Cerebellar cortex (tissue), 1 donor: ENCODE results near the gene CMPK2.

Experiments used
- DNase-seq: peaks from one replicate; pipeline ENCODE4 v3.0.0-alpha.2; 2015; ENCODE audit warnings: low spot score

The CMPK2 gene

DNA sequence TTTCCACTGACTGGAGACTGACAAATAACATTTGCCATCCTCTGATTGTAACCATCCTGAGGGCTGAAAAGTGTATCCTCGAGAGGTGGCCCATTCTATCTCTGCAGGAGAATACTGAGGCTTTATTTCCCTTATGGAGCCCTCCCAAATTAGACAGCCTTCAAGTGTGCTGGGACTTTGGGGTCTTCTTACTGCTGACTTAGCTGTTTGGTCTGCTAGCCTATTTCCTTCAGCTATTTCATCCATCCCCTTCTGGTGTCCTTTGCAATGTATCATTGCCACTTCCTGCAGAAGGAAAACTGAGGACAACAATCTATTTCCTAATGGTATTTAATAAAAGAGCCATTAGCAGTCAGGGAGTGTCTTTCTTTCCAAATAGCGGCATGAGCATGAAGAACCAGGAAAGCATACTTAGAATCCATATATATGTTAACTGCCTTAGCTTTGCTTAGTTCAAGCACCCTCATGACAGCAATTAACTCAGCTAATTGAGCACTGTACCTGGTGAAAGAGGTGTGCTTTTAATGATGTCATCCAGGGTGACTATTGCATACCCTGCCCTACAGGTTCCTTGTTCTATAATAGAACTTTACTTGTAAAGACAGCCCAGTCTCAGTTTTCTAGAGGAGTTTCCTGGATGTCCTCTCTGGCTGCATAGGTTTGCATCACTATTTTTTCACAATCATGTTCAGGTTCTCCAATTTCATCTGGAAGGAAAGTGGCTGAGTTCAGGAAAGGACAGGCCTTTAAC, 24.0 kb downstream of the CMPK2 start:
- no peak for DNase-seq

DNA sequence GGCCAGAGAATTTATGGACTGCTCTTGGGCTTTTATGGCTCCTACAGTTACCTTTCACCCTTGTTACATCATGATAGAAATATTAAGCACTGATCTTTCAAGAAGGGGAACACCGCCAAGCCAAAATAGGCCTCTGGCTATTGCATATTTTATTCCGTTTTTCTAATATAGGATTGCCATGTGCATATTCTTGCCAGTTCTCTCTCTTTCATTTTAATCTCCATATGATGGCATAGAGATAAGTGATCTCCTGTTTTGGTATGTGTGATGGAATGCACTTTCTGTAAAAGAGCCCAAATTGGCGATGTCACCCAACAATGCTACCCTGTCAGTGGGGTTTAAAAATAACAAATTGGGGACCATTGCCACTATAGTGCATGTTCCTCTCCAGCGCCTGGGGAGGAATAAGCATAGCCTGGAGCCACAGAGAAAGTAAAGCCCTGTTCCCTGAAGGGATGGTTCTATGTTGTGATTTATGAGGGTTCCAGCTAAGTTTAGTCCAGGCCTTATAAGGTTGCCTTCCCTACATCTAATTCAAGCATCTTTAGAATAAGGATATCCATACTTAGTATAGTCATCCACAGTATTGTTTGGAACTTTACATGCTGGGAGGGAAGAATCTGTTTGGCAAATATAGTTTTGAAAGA, 26.9 kb downstream of the CMPK2 start:
- no peak for DNase-seq

DNA sequence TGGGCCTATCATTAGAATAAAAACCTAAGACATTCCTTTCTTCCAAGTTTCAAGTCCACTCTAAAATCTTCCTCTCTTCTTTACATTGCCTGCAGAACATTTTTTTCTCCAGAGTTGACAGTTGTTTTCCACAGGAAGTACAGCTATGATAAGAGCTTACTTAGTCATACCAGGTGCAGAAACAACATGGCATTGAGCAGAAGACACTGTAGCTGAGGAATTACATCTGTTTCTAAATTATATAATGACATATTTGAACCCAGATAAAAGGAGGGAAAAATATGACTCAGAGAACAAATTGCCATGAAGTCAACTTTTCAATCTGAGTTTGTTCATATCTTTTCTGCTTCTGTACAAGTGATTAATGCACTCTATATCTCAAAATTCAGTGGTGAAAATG, 30.2 kb downstream of the CMPK2 start:
- DNase-seq = no peak

DNA sequence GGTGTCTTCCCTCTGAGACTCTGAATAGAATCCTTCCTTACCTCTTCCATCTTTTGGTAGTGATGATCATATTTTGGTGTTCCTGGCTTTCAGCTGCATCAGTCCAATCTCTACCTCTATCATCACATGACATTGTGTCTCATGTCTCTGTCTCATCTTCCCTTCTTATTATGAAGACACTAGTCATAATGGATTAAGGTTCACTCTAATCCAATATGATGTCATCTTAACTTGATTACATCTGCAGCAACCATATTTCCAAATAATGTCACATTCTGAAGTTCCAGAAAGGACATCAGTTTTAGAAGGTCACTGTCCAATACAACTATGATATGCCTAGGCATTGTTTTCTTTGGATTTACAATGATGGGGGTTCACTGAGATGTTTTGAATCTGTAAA, 31.5 kb downstream of the CMPK2 start:
- no peak for DNase-seq

DNA sequence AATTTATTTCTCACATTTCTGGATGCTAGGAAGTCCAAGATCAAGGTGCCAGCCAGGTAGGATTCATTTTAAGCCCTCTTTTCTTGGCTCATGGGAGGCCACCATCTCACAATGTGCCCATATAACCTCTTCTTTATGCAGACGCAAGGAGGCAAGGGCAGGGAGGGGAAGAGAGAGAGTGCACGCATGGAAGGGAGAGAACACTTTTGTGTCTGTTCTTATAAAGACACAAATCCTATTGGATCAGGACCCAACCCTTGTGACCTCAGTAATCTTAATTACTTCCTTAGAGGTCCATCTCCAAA, 32.5 kb downstream of the CMPK2 start:
- no peak for DNase-seq

DNA sequence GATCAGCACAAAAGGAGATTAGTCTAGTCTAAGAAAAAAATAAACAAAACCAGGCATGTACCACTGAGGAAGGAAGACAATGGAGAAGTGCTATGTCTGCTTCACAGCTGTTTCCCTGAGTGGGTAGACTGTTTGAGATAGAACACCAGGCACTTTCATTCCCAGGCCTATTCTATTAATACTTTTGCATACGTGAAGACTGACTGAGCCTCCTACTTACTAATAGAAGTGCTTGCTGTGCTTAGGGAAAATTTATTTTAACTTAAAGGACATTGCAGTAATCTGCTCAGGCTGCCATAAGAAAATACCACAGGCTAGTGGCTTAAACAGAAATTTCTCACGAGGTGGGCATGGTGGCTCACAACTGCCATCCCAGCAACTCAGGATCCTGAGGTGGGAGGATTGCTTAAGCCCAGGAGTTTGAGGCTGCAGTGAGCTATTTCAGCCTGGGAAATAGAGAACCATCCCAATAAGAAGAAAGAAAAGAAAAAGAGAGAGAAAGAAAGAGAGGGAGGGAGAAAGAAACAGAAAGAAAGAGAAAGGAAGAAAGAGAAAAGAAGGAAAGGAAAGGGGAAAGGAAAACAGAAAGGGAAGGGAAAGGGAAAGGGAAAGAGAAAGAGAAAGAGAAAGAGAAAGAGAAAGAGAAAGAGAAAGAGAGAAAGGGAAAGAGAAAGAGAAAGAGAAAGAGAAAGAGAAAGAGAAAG, 33.0 kb downstream of the CMPK2 start:
- no peak for DNase-seq

DNA sequence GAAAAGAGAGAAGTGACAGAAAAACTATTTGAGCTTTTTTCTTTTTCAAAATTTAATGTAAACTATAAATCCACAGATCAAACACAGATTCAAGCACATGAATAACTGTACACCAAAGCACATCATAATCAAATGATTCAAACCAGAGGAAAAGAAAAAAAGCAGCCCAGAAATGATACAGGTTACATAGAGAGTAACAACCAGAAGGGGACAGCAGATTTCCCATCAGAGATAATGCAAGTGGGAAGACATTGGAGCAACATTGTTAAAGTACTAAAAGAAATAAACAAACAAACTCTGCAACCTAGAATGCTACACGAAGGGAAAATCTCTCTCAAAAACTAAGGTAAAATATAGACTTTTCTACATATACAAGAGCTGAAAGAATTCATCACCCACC, 34.5 kb downstream of the CMPK2 start:
- no peak for DNase-seq

DNA sequence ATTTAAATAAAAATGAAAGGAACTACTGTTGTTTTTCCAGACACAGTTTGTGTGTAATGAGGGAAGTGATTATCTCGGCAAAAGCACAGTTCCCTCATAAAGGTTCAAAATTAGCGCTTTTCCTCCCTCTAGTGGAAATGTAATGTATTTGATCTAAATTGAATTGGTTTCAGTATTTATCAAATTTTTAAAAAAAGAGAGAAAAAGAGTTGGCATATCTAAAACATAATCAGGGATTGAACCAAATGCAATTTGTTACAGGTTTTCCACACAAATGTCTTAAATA, 37.5 kb downstream of the CMPK2 start:
- DNase-seq = peak; percentile 40

DNA sequence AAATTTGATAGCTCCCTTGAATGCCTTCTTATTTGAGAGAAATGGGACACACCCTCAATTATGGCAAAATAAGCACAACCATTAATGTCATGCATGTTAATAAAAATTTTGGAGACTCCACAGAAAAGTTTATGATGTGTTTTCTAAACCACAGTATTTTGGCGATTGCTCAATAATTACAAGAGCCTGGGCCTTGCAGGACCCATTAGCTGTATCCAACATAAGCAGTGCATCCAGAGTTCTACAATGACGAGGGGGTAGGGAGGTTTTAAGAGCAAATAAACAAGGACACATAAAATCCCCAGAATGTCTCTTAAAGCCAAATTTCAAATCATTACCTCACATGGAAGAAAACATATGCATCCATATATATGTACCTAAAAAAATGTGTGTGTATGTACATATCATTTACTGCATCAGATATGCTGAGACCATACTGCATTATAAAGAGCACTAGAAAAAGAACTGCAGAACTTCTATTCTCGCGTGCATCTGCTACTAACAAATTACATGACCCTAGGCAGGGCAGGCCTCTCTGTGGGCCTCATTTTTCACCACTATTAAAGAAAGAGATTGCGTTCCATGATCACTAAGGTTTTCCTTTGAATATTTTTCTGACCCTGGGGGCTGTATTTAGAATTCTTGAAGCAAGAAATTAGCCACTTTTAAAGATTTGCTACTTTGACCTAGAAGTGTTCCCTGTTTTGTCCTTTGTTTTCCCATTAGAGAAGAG, 38.0 kb downstream of the CMPK2 start:
- no peak for DNase-seq

DNA sequence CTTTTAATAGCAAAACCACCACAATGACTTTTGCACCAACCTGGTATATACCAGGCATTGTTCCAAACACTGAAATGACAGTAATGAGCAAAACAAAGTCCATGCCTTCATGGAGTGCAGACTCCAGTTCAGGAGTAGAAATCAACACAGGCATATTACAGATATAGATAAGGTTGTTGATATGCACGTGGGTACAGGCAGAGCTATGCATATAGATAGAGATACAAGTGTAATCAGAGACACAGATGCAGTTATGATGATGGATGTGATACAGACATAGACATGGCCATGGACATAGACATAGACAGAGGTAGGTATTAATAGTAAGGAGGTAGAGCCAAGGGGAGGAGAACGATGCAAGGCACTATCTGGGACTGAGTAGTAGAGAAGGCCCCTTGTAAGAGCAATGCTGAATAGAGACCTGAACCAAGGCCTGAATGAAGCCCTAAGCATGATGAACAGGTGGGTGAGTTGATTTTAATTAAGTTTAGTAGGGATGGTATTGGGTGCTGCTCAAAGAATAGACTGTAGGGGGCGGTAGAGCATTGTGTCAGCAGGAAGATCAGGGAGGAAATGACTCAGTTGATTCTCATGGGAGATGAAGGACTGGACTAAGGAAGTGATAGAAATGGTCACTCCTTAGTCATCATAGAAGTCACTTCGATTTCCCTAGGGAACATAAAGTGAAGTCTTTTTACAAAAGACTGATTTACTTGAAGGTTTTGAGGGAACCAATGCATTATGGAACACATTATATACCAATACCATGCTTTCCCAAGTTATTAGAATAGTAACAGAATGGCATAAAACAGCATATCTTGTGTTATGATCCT, 39.4 kb downstream of the CMPK2 start:
- DNase-seq = peak; percentile 24

DNA sequence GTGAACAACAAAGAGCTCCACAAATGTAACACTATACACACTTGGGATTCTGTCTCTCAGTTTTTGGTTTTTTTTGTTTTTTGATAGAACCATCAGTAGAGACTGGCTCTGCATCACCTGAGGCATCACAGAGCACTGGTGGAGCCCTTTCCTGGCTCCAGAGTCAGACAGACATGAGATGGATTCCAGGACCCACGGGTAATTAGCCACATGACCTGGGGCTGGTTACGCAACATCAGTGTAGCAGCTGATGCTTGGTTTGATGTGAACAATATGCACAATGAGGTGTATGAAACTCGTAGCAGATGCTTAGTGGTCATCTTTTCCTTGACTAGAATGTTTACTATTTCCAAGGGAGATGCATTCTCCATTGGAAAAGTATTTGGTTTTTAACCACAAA, 40.7 kb downstream of the CMPK2 start:
- no peak for DNase-seq

DNA sequence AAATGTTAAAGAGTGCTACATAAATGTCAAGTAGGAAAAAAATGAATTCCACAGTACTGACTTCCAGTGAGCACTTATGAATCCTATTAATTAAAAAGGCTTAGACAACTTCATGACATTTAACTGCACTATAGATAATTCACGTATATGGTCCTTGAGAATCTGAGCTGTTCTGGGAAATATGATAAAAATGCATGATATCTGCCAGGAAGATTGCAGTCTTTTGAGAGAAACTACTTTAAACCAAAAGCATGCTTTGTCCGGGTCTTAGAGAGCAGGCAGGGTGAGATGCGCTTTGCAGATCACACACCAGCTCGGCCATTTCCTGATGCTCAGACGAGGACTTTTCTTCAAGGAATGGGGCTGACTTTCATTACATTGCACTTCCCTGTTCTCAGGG, 42.6 kb downstream of the CMPK2 start:
- no peak for DNase-seq

DNA sequence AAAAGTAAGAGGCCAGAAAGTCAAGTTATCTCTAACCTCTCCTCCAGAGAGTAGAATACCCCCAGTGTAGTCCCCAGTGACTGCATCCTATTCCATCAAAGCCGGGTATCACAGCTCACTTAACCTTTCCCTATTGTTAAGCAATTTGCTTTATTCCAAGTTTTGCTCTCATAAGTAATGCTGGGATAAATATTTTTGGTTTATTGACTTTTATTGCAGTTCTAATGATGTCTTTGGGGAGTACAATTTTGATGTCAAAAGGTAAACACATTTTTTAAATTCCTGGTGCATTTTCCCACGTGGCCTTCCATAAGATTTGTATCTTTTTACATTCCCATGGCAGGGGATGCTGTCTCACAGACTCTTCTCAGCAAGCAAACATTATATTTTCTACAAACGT, 43.3 kb downstream of the CMPK2 start:
- DNase-seq = no peak

DNA sequence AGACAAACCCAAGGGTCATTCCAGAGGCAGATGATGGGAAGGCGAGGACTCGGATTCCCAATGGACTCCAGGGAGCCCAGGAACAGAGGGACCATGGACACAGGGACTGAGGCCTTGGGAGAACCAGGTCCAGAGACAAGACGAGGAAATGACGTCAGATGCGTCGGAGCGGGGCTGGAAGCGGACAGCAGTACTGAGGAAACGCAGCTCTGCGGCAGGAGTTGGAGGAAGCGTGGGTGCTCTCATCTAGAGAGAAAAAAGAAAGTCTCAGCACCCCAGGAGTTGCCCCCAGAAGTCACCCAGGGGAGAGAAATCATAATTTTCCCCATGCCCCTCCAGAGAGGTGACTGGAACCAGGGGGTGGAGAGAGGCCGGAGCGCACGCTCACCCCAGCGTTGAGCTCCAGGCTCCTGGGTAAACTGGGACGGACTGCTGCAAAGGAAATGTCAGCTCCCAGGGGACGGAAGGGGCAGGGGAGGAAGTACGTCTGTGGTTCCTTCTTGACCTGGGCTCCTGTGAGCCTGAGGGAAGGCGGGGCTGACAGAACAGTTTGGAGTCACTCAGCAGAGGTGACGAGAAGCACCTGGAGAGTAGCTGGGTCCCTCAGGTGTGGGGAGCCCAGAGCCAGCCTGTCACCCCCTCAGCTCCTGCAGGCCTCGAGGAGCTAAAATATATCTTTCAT, 44.7 kb downstream of the CMPK2 start:
- no peak for DNase-seq

DNA sequence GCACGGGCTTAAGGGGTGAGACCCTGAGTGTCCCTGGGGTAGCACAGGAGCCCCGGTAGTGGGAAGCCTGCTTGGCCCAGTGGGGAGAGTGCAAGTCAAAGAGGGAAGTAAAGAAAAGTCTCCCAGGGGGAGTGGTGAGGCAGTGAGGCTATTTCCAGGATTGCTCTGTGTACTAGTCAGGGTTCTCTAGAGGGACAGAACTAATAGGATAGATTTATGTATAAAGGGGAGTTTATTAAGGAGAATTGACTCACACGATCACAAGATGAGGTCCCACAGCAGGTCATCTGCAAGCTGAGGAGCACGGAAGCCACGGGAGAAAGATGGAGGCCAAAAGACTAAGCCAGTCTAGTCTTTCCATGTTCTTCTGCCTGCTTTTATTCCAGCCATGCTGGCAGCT, 45.5 kb downstream of the CMPK2 start:
- no peak for DNase-seq

DNA sequence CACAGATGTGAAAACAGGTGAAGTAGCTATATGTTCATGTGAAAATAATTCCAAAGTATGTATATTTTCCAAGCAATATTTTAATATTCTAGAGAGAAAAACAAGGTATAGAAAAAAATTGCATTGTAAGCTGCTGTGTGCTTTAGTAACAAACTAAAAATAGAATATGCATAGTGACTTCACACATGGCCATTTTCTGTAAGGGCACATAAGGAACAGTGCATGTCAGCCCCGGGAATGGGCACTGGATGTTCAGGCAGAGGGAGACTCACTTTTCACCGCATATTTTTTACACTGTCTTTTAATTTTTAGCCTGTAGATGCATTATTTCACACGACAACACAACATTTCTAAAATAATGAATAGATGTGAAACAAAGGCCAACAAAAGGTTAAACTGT, 46.0 kb downstream of the CMPK2 start:
- no peak for DNase-seq

DNA sequence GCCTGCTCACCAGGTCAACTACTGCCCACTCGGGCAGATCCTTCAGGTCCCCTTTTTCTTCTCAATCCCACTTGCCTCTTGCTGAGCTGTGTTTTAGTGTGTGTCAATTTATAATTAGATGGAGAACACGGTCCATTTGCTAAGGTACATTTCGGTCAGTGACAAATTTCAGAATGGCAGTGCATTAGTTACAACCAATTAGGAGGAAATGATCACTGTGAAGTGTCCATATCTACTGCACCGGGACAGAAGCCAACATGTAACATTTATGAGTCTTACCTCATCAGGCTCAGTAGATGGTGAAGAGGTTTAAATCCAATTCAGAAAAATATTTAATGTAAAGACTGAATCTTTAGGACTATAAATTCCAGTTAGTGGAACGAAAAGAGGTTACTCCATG, 47.7 kb downstream of the CMPK2 start:
- DNase-seq = no peak

DNA sequence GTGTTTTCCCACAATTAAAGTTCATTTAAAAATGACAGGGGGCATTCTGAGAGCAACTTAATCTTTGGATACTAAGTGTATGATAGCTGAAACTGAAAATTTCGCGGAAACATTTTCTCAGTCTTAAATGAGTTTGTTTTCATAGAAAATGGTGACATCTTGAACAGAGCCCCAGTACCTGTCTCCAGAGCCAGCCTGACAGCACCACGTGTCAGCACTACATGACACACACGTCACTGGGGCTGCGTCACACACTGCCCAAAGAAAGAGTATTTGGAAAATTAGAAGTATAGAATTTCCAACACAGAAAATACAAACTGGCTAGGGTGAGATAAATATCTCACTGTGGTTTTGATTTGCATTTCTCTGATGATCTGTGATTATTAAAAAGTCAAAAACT, 50.8 kb downstream of the CMPK2 start:
- DNase-seq = no peak

DNA sequence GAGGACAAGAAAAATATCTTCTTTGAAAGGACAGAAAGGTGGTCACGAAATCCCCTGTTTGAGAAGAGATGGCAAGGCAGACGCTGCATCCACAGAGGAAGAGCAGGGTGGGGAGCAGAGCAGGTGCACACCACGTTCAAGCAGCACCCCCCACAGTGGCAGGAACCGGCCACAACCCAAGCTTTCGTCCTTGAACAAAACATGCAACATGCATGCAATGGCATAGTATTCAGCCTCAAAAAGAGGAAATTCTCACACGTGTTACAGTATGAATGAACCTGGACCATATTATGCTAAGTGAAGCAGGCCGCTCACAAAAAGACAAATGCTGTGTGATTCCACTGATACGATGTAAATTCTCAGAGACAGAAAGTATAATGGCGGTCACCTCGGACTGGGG, 51.4 kb downstream of the CMPK2 start:
- no peak for DNase-seq

DNA sequence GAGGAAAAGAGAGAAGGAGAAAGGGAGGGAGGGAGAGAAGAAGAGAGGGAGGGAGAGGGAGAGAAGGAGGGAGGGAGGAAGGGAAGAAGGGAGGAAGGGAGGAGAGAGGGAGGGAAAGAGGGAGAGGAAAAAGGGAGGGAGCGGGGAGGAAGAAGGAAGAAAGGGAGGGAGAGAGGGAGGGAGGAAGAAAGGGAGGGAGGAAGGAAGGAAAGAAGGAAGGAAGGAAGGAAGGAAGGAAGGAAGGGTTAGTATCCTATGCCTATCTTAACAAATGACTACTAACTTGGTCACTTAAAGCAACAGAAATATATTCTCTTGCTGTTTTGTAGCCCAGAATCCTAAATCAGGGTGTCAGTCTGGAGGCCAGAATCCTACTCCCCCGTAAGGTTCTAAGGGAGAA, 52.1 kb downstream of the CMPK2 start:
- DNase-seq = no peak

DNA sequence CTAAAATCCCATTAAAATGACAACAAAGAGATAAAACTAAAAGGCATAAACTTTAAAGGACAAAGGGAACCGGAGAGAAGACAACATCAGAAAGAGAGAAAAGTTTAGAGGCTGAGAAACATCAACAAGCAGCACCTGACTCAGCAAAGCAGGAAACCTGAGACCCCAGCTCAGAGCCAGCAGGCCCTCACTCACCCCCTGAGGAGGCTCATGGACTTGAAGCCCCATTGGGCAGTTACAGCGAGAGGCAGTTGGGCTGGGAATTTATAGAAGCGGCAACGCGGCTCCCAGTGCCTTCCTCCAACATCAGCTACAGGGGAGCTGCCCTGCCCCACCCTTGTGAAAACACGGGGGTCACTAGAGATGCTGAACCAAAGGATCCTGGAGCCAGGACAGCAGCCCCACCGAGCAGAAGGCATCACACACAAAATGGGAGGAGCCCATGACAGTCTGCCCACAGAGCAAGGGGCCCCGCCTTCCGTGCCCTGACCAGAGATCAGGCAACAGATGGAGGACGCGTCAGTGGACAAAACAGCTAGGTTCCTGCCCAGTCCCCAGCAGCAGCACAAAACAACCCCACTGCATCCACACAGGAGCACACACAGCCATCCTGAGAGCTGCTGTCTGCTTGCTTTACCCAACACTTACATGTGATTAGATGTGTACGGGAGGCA, 52.7 kb downstream of the CMPK2 start:
- DNase-seq = peak; percentile 67
